Breast epithelium (tissue), 3 donors: Measurements from ENCODE around the gene CASZ1.

ENCODE experiments used
- CTCF ChIP-seq, 3 donors: fragments of 450-650 bp; IDR thresholded peaks; one replicate each; pipeline ENCODE4 v1.5.1; 2016 to 2017; ENCODE audit warnings: antibody characterized with exemption in 3 of 3, mild to moderate bottlenecking in 3 of 3, moderate library complexity in 3 of 3
- POLR2A ChIP-seq: fragments of 450-650 bp; IDR thresholded peaks from one replicate; pipeline ENCODE4 v1.6.1; 2016; ENCODE audit warnings: antibody characterized with exemption, mild to moderate bottlenecking, moderate library complexity
- POLR2AphosphoS5 ChIP-seq, 3 donors: sonication (generic); formaldehyde crosslinking; IDR thresholded peaks; one replicate each; pipeline ENCODE4 v1.6.1; 2017; ENCODE audit warnings: antibody characterized with exemption in 3 of 3

DNA sequence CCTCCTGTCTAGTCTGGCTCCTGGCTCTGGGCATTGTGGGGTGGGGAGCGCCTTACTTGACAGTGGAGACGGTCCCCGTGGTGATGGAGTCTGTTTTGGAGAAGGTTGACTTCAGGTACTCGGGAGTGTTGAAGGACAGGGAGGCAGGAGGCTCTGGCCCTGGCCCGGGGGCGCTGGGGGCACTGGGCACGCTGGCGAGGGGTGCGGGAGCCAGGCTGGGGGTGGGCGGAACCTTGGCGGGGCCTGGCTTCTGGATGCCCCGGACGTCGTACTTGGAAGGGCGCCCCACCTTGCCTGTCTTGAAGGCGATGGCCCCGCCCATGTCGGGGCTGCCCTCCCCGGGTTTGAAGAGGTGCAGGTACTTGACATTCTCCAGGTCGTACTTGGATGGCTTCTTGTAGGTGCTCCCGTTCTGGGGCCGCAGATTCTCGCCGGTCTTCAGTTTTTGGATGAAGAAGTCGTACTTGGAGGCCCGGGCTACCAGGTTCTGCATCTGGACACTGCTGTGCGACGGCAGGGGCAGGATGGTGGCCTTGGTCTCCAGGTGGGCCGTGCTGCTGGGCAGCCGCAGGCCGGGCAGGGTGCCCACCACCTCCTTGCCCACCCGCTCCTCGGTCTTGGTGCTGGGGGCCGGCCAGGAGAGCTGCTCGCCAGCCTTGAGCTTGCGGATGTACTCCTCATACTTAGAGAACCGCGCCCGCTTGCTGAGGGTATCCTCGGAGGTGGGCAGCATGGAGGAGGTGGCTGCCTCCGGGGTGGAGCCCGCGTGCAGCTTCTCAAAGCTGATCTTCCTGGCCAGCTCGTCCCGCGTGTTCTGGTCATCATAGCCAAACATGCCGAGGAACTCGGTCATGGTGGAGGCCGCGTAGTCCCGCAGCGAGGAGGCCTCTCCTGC, 136.6 kb downstream of the CASZ1 start:
- TF ChIP-seq CTCF (IDR thresholded peaks at IDR 0.05): no peak
- TF ChIP-seq POLR2A: no peak
- no peak for TF ChIP-seq POLR2AphosphoS5 (IDR thresholded peaks at IDR 0.05)
